NCI-H2107 (cell line): ENCODE results near the gene HPCAL4.

Experiments
- DNase-seq: peaks from one replicate; lab custom pipeline; 2025; lab: John Stamatoyannopoulos, UW

The HPCAL4 gene

GRCh38 chr1:39676948-39677548 lies 14.2 kb downstream of the HPCAL4 start:
- no peak for DNase-seq

- no peak for DNase-seq
Measured at GRCh38 chr1:39675220-39675619, 16.0 kb downstream of the HPCAL4 start.

- no peak for DNase-seq
Measured at GRCh38 chr1:39673215-39673614, 18.0 kb downstream of the HPCAL4 start.

GRCh38 chr1:39672551-39672947 lies 18.7 kb downstream of the HPCAL4 start:
- DNase-seq, result peak; percentile 92

- peak; percentile 92 for DNase-seq
Measured at GRCh38 chr1:39671793-39672550, 19.3 kb downstream of the HPCAL4 start, which contains the start of gene NT5C1A. Gene NT5C1A, minus strand, starts transcription at chr1:39672107. Its CDS starts 69 bp downstream, at chr1:39672038.

GRCh38 chr1:39671433-39671792 lies 19.8 kb downstream of the HPCAL4 start:
- peak; percentile 94 for DNase-seq

GRCh38 chr1:39670689-39671088 lies 20.5 kb downstream of the HPCAL4 start:
- DNase-seq, result no peak

GRCh38 chr1:39668894-39669293 lies 22.3 kb downstream of the HPCAL4 start:
- DNase-seq, result no peak

GRCh38 chr1:39668111-39668510 lies 23.1 kb downstream of the HPCAL4 start:
- no peak for DNase-seq

- DNase-seq, result no peak
Measured at GRCh38 chr1:39666772-39667171, 24.5 kb downstream of the HPCAL4 start.

- no peak for DNase-seq
Measured at GRCh38 chr1:39663559-39663958, 27.7 kb downstream of the HPCAL4 start.

- DNase-seq, result no peak
Measured at GRCh38 chr1:39662861-39663260, 28.4 kb downstream of the HPCAL4 start.

- DNase-seq, result no peak
Measured at GRCh38 chr1:39659538-39659937, 31.7 kb downstream of the HPCAL4 start.

GRCh38 chr1:39659110-39659509 lies 32.1 kb downstream of the HPCAL4 start:
- no peak for DNase-seq

GRCh38 chr1:39657923-39658485 lies 33.2 kb downstream of the HPCAL4 start:
- peak; percentile 100 for DNase-seq

GRCh38 chr1:39657402-39657801 lies 33.8 kb downstream of the HPCAL4 start:
- no peak for DNase-seq

GRCh38 chr1:39656391-39656790 lies 34.8 kb downstream of the HPCAL4 start:
- no peak for DNase-seq

GRCh38 chr1:39655578-39656268 lies 35.5 kb downstream of the HPCAL4 start:
- no peak for DNase-seq

GRCh38 chr1:39654291-39654690 lies 36.9 kb downstream of the HPCAL4 start:
- no peak for DNase-seq

GRCh38 chr1:39653546-39654031 lies 37.6 kb downstream of the HPCAL4 start:
- peak; percentile 100 for DNase-seq

- DNase-seq, result no peak
Measured at GRCh38 chr1:39652554-39652953, 38.7 kb downstream of the HPCAL4 start.

- DNase-seq, result no peak
Measured at GRCh38 chr1:39652105-39652504, 39.1 kb downstream of the HPCAL4 start.

GRCh38 chr1:39650431-39650830 lies 40.8 kb downstream of the HPCAL4 start:
- no peak for DNase-seq
